Activated CD4-positive, alpha-beta T cell treated with anti-CD3 and anti-CD28 coated beads, Interleukin-2, Interleukin-4, amounts not matched to agents 100 ng/mL and 50 ng/mL, durations not matched to agents 16 hours and 8 hours (primary cell): ENCODE data around the gene PLA2G15.
A peak's percentile ranks its signal among the peaks of the same experiment; 100 is the strongest.

ENCODE experiments used
- DNase-seq: peaks from one replicate; pipeline ENCODE4 v3.0.0-alpha.2; 2020; ENCODE audit warnings: low spot score

PLA2G15 gene

DNA sequence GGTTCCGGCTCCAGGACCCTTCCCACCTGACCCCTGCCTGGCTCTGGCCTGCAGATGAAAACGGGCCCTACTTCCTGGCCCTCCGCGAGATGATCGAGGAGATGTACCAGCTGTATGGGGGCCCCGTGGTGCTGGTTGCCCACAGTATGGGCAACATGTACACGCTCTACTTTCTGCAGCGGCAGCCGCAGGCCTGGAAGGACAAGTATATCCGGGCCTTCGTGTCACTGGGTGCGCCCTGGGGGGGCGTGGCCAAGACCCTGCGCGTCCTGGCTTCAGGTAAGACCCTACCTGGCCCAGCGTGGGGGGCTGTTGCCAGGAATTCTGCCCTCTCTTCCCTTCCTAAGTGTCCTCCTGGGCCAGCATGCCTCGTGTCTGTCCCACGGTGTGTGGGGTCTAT is 10.5 kb downstream of the PLA2G15 start:
- no peak for DNase-seq

DNA sequence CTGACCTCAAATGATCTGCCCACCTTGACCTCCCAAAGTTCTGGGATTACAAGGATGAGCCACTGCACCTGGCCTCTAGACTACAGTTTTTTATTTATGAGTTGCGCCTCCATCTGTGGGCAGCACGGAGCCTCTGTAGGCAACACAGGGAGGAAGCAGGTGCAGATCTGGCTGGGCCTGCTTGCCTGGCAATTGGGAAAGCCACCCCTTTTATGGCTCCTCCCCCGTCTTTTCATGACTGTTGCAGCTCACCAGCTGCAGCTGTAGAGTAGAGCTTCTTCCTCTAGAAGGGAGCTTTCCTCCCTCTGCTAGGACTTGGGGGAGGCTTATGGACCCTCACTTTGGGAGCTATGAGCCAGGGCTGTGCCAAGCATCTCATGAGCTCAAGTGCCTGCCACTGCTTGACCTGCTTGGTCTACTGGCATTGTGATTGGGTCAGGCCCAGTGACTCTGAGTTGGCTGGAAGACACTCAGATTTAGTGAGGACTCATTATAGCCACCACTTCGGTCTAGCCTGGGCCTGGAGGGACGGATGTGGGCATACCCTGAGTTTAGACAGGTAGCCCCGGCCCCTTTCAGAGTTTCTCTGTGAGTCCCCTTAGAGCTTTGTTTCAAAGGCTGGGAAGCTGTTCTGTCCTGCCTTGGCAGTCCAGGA is 12.2 kb downstream of the PLA2G15 start:
- no peak for DNase-seq

DNA sequence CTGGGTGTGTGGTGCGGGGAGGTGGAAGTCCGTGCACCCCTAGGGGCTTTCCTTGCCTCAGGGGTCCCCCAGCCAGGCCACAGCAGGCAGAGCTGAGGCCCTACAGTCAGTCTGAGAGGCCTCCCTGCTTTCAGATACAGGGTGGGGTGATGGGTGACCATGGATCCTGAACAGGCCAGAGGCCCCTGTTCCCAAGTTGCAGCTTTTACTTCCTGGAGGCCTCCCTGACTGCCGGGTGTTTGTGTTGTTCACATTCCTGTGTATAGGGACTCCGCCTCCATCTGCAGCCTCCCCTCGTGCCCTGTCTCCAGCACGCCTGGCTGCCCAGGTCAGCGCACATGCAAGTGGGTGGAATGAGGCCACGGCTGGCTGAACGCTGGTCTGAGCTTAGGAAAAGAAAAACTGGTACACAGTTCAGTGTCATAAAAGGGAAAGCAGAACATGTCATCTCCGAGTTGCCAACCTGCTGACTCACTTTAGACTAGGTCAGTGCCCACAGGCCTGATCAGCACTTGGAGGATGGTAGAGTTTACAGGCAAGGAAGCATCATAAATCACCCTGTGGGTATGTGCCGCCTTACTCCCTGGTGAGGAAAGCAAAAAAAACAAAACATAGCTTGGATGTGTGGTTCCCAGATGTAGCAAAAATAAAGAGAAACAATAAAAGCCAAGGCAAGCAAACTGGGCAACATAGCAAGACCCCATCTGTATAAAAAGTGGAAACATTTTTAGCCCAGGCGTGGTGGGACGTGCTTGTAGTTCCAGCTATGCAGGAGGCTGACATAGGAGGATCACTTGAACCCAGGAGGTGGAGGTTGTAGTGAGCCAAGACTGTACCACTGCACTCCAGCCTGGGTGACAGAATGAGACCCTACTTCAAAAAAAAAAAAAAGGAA is 13.0 kb downstream of the PLA2G15 start:
- DNase-seq, result no peak

DNA sequence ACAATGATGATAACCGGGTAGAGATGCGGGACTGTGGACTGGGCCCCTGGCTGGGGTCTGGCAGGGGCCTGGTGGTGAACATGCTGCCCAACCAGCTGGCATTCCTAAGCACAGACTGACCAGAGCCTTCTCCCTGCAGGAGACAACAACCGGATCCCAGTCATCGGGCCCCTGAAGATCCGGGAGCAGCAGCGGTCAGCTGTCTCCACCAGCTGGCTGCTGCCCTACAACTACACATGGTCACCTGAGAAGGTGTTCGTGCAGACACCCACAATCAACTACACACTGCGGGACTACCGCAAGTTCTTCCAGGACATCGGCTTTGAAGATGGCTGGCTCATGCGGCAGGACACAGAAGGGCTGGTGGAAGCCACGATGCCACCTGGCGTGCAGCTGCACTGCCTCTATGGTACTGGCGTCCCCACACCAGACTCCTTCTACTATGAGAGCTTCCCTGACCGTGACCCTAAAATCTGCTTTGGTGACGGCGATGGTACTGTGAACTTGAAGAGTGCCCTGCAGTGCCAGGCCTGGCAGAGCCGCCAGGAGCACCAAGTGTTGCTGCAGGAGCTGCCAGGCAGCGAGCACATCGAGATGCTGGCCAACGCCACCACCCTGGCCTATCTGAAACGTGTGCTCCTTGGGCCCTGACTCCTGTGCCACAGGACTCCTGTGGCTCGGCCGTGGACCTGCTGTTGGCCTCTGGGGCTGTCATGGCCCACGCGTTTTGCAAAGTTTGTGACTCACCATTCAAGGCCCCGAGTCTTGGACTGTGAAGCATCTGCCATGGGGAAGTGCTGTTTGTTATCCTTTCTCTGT is 14.0 kb downstream of the PLA2G15 start:
- DNase-seq, result no peak

DNA sequence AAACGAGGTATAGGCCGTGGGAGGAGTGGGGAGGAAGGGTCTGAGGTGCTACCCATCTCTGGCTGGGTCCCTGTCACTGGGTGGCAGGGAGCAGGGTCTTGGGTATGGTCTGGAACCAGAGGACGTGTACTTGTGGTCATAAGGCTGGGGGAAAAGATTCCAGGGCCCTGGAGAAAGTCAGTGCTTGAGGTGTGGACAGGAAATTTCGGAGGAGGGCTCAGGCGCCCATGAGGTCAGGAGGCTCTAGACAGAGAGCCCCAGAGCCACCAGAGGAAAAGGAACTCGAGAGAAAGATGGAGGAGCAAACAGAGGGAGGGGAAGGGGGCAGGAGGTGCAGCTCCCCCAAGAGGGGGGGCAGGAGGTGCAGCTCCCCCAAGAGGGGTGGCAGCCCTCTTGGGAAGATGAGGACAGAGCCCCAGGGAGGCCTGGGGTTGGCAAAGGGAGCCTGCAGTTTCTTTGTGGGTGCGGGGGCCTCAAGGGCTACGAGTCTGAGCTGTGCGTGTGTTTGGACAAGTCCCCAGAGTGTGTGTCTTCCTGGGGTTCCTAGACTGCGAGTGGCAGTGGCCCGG is 18.5 kb downstream of the PLA2G15 start:
- no peak for DNase-seq

DNA sequence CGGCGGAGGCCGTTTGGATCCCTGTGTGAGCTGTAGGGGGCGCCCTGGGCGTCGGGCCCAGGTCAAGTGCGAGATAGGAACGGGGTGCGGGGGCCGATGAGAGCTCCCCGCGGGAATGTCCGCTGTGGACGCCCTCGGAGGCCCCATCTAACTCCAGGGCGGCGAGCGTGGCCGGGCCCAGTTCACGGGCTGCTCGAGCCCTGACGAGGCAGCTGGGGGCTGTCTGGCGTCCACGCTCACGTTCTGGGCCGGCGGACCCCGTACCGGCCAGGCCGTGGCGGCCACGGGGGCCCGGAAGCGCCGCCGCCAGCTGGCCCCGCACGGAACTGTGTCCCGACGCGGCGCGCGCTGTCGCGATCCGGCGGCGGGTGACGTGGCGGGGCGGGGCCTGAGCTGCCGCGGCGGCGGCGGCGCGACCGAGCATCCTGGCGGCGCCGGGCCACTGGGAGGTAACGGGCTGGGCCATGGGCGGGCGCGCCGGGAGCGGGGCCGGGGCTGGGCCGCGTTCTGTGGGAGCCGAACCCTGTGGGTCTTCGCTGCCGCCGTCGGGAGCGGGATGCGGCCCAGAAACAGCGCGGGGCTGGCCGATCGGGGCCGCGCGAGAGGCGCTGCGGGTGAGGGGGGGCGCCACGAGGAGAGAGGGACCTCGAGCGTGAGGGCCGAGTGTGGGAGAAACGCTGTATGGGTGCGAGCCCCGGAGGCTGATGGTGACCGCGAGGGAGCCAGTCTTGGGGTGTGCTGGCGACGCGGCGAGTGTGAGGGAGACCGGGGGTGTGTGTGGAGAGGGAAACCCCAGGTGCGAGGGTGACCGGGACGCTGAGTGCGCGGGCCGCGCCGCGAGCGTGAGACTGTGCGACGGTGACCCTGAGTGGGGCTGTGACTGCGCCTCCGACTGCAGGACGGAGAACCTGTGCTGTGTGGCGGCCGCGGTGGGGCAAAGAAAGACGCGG is 19.2 kb downstream of the PLA2G15 start, which contains the start of gene SLC7A6:
Gene SLC7A6 (plus strand): TSS at position 399 of the 950 bp plus-strand sequence. CDS start 10,201 bp downstream, outside the sequence.
- peak; percentile 87 for DNase-seq

DNA sequence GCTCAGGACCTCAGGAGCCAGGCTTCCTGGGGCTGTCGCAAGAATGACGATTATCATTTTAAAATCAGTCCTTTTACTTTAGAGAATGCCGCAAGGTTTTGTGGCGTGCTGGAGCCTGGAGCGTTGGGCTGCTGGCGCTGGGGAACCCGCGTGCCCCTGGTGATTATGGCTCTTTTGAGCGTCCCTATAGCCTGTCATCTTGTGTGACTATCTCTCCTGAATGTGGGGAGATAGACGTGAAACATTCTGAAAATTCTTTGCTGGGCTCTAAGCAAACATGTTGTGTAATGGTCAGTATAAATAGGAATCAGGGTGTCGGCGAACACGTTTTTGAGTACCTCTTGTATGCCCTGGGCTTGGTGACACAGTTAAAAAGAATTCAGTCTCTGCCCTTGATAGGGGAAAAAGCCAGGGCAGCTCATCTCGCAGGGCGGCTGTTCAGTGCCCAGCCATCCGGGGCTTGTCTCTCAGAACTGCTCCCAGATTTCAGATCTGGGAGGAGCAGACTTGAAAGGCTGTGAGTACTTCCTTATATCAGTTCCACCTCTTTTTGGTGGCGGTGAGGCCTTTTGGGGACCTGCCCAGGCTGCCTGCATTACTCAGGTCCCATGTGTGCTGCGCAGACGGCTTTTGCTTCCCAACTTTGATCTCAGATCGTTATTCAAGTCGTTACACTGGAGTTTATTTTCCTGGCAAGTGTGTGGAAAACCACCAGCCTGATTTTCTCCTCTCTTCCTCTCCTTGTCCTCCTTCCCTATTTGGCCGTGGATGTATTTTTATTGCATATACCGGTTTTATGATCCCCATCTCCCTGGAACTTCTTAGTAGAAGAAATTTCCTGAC is 20.1 kb downstream of the PLA2G15 start:
- peak; percentile 50 for DNase-seq

DNA sequence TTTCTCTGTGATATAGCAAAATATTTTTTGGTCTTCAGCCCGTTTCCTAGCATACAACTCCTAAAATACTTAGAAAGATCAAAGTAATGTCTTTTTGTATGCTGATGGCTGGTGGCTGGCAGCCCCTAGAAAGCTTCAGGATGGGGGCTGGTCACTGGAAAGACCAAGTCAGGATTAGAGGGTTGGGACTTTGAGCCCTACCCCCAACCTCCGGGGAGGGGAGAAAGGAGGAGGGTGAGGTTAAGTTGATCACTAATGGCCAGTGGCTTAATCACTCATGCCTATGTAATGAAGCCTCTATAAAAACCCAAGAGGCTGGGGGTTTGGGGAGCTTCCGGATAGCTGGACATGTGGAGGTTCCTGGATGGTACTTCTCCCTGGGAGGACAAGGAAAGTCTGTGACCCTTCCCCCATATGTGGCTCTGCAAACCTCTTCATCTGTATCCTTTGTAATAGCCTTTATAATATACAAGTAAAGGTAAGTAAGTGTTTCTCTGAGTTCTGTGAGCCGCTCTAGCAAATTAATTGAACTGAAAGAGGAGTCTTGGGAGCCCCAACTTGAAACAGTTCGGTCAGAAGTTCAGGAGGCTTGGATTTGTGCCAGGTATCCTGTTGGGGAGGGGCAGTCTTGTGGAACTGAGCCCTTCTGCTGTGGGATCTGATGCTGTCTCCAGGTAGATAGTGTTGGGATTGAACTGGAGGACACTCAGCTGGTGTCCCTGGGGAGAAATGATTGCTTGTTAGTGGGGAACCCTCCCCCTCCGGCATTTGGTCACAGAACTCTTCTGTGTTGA is 22.6 kb downstream of the PLA2G15 start:
- DNase-seq, result no peak

DNA sequence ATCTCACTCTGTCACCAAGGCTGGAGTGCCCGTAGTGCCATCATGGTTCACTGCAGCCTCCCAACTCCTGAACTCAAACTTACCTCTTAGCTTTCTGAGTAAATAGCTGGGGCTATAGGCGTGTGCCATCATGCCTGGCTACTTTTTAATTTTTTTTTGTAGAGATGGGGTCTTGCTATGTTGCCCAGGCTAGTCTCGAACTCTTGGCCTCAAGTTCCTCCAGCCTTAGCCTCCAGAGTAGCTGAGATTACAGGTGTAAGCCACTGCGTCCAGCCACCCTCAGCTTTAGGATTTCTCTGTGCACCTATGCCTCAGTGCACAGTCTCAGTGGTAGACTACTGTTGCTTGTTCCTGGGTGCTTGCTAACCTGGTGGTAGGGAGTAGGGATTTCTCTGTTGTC is 24.6 kb downstream of the PLA2G15 start:
- no peak for DNase-seq

DNA sequence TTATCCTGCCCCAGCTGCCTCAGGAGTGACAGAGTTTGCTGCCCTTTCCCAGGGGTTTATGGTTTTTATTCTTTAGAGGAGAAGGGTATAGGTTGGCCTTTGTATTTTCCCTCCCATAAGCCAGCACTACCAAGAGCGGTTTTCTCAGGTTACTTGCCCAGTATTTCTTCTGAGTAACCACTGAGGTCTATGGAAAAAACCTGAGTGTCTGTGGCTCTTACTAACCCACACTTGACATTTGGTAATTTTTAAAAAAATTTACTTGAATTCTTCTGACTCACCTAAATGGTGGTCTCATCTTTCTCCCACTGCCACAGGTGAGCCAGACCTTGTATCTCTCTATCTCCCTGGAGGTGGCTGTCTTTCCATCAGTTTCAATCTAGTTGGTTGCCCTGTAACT is 25.2 kb downstream of the PLA2G15 start:
- DNase-seq, result no peak

DNA sequence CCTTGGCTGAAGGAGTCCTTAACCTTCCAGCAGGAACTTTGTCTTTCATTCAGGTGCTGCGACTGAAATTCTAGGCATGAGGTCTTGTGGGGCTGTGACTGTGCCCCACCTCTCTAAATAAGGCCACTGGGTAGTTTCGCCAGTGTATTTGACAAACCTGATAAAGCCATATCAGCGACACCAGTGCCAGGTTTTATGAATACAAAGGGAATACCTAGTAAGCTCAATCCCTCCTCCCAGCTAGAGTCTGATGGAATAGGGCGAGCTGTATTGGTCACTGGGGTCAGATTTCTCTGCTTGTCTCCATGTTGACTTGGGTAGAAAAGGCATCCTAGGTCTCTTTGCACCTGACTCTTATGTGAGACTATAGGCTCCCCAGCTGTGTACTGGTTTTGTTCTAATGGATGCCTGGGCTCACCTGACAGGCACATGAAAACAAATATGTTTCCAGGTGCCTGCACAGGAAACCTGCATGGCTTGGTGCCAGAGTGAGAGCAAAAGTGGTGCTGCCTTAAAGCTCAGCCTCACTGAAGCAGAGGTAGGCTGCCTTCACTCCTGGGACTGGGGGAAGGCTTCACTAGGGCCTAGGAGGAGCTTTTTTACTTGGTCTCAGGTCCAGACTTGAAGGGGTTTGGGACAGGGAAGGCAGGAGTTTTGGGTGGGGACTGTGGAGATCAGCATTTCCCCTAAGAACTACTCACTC is 27.5 kb downstream of the PLA2G15 start:
- no peak for DNase-seq

DNA sequence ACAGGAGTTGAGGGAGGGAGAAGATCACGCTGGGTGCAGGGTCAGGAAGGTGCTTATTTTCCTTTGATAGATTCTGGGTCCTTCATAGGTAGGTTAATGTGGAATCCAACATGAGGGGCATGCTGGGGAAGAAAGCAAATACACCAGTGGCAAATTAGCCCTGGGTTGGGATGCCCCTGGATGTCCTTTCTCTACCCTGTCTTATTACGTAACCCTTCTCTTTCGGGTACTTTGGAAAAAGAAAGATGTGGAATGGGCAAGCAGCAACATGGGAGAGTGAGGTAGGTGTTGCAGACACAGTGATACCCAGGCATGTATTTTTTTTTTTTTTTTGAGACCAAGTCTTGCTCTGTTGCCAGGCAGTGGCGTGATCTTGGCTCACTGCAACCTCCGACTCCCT is 28.3 kb downstream of the PLA2G15 start:
- DNase-seq, result no peak

DNA sequence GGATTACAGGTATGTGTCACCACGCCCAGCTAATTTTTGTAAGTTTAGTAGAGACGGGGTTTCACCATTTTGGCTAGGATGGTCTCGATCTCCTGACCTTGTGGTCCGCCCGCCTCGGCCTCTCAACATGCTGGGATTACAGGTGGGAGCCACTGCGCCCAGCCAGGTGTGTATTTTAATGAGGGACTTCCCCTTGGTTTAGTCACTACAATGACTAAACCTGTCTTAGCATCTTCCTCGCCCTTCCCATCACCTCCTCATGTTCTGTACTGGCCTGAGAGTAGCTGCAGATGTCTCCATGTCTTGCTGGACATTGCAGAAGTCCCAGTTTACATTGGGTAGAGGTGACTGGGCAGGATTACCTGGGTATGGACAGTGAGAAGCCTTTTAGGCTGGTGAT is 28.7 kb downstream of the PLA2G15 start:
- no peak for DNase-seq

DNA sequence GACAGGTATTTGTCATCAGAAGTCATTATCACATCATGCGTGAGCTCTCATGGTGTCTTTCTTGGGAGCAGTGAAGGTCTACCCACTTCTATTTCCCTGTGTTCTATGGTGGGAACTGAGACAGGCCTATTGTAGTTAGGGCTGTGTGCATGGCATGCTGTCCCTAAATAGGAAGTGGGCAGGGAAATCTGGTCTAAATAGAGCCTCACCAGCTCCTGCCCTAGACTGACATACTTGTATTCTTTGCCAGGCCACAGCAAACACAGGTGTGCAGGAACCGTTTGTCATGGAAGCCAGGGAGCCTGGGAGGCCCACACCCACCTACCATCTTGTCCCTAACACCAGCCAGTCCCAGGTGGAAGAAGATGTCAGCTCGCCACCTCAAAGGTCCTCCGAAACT is 29.3 kb downstream of the PLA2G15 start:
- DNase-seq, result no peak

DNA sequence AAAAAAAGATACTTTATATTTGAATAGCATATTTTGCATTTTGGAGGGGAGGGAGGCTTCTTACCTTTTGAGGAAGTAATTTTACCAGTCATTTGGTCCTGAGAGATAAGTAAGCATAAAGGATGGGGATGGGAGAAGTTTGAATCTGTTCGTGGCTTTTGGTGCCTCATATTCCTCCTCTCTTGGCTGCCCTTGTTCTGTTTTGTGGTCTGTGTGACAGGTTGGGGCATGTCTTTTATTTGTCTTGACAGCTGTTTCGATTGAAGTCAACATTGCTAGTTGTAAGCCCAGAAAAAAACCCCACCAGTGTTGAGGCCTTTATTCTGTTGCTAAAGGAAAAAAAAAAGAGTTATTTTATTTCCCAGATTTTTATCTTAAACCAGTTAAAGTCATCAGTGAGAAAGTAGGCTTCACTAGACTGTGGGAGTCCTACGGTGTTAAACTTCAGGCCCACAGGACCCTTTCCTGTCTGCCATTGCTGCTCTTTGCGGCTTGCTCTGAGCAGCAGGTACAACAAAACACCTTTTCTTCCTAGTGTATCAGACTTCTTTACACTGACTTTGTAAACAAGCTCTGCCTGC is 30.5 kb downstream of the PLA2G15 start:
- peak; percentile 67 for DNase-seq

DNA sequence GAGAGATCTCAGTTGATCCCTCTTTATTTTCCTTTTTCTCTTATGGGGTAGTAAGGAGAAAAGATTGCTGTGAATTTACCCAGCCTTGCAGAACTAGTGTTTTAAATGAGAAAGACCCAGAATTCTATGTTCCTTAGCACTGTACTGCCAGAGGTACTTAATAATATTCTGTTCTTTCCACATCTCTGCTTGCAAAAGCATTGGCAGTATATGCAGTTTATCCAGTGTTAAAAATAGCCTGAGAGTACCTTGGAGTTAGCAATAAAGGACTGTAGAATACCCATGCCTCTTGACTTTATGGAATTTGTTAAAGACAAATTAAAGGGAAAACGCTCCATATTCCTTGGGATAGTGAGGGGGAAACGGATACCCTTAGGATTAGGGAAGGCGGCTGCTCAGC is 31.1 kb downstream of the PLA2G15 start:
- no peak for DNase-seq

DNA sequence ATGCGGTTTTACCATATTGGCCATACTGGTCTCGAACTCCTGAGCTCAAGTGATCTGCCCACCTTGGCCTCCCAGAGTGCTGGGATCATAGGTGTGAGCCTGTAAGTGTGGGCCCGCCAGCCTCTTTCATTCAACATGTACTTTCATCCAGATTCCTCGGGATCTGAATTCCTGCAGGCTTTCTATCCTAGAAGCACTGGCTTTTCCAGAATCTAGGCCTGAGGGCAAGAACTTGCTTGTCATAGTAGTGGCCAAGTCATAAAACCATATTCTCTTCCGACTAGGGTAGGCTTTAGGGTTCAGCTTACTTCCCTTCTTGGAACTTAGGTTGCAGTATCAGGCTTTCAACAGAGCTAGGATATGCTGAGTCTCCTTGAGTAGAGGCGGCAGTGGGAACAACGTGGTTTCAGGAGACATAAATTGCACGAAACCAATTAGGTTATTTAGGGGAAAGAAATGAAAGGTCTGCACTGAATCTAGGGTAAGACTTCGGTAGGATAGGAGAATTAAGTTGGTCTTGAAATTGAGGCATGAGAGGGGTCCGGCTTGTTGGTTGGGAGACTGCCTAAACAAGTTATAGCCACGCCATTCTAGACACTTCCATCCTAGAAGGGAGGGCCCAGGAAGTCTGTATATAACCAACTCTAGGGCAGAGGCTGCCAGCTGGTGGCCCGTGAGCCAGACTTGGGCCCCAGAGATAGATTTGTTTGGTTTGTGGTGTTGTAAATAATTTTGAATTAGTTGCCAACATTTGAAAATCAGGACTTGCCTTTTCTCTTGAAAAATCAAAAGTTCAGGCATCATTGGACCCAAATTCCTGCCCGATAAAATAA is 34.8 kb downstream of the PLA2G15 start:
- DNase-seq, result no peak
